ENCODE results near the gene FOXC2.

FOXC2 gene

DNA sequence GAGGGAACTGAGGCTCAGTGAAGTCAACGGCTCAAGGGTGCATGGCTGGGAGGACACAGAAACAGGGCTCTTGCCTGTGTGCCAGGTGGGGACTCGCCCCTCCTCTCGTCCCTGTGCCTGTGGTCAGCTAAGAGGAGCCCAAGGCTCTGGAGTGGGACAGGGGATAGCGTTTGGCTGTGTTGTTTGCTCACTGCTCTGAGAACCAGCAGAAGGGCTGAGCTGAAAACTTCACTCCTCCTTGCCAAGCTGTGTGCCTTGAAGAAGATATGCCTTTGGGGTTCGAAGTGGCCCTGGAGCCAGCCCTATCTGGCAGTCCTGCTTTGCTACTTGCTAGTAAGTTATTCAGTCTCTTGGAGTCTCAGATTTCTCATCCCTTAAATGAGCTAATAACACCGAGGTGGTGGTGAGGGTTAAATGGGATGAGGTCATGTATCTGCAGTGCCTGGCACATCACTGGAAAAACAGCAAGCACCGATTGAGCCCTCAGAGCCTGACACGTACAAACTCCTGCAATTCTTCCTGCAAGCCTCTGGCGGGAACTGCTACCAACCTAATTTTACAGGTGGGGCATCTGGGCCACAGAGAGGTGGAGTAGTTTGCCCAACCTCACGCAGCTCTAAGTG is 29.5 kb downstream of the FOXC2 start:
- TF ChIP-seq, protein P1, sequence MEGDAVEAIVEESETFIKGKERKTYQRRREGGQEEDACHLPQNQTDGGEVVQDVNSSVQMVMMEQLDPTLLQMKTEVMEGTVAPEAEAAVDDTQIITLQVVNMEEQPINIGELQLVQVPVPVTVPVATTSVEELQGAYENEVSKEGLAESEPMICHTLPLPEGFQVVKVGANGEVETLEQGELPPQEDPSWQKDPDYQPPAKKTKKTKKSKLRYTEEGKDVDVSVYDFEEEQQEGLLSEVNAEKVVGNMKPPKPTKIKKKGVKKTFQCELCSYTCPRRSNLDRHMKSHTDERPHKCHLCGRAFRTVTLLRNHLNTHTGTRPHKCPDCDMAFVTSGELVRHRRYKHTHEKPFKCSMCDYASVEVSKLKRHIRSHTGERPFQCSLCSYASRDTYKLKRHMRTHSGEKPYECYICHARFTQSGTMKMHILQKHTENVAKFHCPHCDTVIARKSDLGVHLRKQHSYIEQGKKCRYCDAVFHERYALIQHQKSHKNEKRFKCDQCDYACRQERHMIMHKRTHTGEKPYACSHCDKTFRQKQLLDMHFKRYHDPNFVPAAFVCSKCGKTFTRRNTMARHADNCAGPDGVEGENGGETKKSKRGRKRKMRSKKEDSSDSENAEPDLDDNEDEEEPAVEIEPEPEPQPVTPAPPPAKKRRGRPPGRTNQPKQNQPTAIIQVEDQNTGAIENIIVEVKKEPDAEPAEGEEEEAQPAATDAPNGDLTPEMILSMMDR (IDR thresholded peaks at IDR 0.05; ENCODE audit: control insufficient read depth, insufficient read depth, low read depth, low read length, missing control alignments), result no peak
- no peak for DNase-seq (ENCODE audit: low read depth)

GRCh38 chr16:86597126-86597879 is 30.7 kb downstream of the FOXC2 start:
- DNase-seq (ENCODE audit: low read depth), result no peak
- H3K4me3 ChIP-seq (ENCODE audit: control insufficient read depth, low read depth, low read length), result no peak overlapping the region
- TF ChIP-seq, protein P1 (IDR thresholded peaks at IDR 0.05; ENCODE audit: control insufficient read depth, insufficient read depth, low read depth, low read length, missing control alignments), result no peak

More for the DNA sequence above, 29.5 kb downstream of the FOXC2 start:
- H3K4me3 ChIP-seq (ENCODE audit: control insufficient read depth, low read depth, low read length), result no peak overlapping the region

- TF ChIP-seq, protein P1 (IDR thresholded peaks at IDR 0.05; ENCODE audit: control insufficient read depth, insufficient read depth, low read depth, low read length, missing control alignments), result no peak
- H3K4me3 ChIP-seq (ENCODE audit: control insufficient read depth, low read depth, low read length), result no peak overlapping the region
- DNase-seq (ENCODE audit: low read depth), result no peak
Measured at GRCh38 chr16:86597880-86598606, 31.4 kb downstream of the FOXC2 start.

DNA sequence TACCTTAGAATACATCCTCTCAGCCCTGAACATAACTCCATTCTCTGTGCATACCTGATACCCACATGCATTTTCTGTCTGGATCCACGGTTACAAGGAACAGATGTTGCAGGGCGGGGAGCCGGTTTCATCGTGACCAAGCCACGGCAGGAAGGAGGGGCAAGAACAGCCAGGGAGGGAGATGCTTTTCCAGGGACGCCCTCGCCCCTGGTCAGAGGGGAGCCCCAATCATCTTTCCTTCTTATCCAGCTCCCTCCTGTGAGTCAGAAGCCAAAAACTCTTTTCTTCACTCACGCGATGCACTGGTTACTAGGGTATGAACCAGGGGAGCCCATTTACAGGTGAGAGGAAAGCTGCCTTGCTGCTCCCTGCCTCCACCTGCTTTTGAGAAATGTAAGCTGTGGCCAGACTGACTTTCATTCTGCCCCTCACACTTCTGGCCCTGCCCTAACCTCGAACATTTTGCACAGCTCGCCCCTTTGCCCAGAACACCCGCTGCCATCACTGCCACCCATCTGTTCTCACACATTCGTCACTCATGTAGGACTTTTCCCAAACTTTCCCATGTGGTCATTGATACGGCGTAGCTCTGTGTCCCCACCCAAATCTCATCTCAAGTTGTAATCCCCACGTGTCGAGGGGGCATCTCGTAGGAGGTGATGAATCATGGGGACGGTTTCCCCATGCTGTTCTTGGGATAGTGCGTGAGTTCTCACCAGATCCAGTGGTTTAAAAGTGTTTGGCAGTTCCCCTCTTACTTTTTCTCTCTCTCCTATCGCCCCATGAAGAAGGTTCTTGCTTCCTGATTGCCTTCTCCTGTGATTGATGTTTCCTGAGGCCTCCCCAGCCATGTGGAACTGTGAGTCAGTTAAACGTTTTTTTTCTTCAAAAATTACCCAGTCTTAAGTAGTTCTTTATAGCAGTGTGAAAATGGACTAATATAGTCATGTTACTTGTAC is 32.3 kb downstream of the FOXC2 start:
- no peak for DNase-seq (ENCODE audit: low read depth)
- no peak overlapping the region for H3K4me3 ChIP-seq (ENCODE audit: control insufficient read depth, low read depth, low read length)
- TF ChIP-seq, protein P1 (IDR thresholded peaks at IDR 0.05; ENCODE audit: control insufficient read depth, insufficient read depth, low read depth, low read length, missing control alignments), result no peak

DNA sequence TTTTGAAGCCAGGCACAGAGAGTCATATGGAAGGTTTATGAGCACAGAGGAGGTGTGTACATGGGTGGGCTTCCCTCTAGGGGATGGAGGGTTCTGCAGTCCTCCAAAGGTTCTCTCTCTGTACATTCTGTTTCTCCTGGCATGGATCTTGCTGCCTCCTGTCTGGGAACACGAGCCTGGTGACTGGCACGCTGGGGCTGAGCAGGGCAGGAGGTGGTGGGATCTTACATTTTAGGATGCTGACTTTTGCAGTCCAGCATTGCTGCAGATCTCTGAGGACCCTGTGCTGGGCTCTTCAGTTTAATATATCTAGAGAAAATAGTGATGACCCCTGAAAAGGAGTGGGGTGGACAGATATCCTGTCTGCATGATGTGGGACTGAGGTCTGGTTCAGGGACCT is 34.7 kb downstream of the FOXC2 start:
- TF ChIP-seq, protein P1 (IDR thresholded peaks at IDR 0.05; ENCODE audit: control insufficient read depth, insufficient read depth, low read depth, low read length, missing control alignments), result no peak
- DNase-seq (ENCODE audit: low read depth), result no peak
- no peak overlapping the region for H3K4me3 ChIP-seq (ENCODE audit: control insufficient read depth, low read depth, low read length)

DNA sequence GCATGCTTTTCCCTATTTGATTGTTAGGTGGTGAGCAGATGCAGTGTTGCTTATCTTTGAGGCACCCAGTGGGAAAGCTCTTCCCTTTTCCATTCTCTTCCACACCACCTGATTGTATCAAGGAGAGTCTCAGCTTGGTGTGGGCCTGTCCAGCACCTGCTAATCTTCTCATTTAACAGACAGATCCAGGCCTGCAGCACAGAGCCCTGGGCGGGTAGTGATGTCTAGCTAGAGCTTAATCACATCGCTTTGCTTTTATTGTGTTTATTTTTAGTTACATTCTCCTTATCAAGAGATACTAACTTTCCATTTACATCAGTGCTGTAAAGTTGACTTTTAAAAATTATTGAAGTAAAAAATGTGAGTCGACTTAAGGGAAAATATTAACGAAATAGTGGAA is 35.9 kb downstream of the FOXC2 start:
- no peak for DNase-seq (ENCODE audit: low read depth)
- TF ChIP-seq, protein P1 (IDR thresholded peaks at IDR 0.05; ENCODE audit: control insufficient read depth, insufficient read depth, low read depth, low read length, missing control alignments), result no peak
- no peak overlapping the region for H3K4me3 ChIP-seq (ENCODE audit: control insufficient read depth, low read depth, low read length)
